Measurements from ENCODE around the gene TAOK3. TPM values are rescaled to one million over a fixed set of nuclear protein-coding genes. Genes with fewer than 3 reads are reported as not detected.

Gene TAOK3
- total and polyA plus RNA-seq, 2 of the 4 experiments (the other 2 are of a cell fraction), result 26.3 to 54.5 TPM

- intact Hi-C loops (cut with micrococcal nuclease) (loop anchor here (5.0 kb wide), 1 partner anchor 225 kb away; no protein-coding TSS in a partner anchor), in situ Hi-C loops (cut with MboI; ENCODE audit: low sequenced_read_pairs) (no loop called here), dilution Hi-C loops (cut with HindIII; ENCODE audit: low sequenced_read_pairs, unreplicated experiment) (no loop called here)
- Histone ChIP-seq H2AFZ (replicated peaks; ENCODE audit: low read length, poor library complexity) (peak overlapping the region; percentile 1), H2BK5ac (ENCODE audit: low read depth, low read length, poor library complexity, severe bottlenecking) (no peak overlapping the region), H2BK120ac (ENCODE audit: low read depth, low read length) (no peak overlapping the region), H3K4me2 (ENCODE audit: low read depth, low read length) (no peak overlapping the region; the same call in 1 of the 2 replicates), H3K9me3 (ENCODE audit: control insufficient read depth, insufficient read depth, low read length) (no peaks in the 10 kb centered on the region), H2BK15ac (ENCODE audit: low read depth, low read length) (no peak overlapping the region), H3K4ac (ENCODE audit: low read depth, low read length) (no peak overlapping the region), H2AK9ac (replicated peaks; ENCODE audit: low read depth, low read length, poor library complexity) (no peak overlapping the region), H4K20me1 (ENCODE audit: insufficient read depth, low read length) (no peaks in the 10 kb centered on the region; the same call in 1 of the 2 replicates), H4K5ac (ENCODE audit: low read depth, low read length) (no peak overlapping the region), H3K18ac (ENCODE audit: low read depth, low read length) (no peak overlapping the region), H2BK20ac (ENCODE audit: low read depth, low read length) (no peak overlapping the region), H3K9ac (ENCODE audit: low read depth, low read length) (no peak overlapping the region), H3K27me3 (ENCODE audit: control insufficient read depth, insufficient read depth, low read length) (no peaks in the 10 kb centered on the region), H3K36me3 (ENCODE audit: control insufficient read depth, insufficient read depth, low read length) (no peaks in the 10 kb centered on the region), H3K14ac (replicated peaks; ENCODE audit: low read depth, low read length) (no peak overlapping the region), H4K8ac (ENCODE audit: low read depth in 2 of 2, low read length in 2 of 2) (no peak overlapping the region), H2AK5ac (ENCODE audit: low read depth, low read length) (no peak overlapping the region), H3K56ac (ENCODE audit: extremely low read depth, insufficient read depth, low read length) (no peak overlapping the region), H3K4me1 (ENCODE audit: control insufficient read depth, insufficient read depth, low read length) (0 out of 2 replicates have a peak, but pooled peaks cover 2% of the 10 kb centered on the region), H3K23ac (ENCODE audit: low read depth, low read length) (peak overlapping the region; percentile 31; the same call in 1 of the 2 replicates), H3K27ac (ENCODE audit: insufficient read depth, low read length) (no peak overlapping the region), H4K91ac (ENCODE audit: insufficient read depth, low read depth, low read length) (no peak overlapping the region), H3K9me1 (ENCODE audit: insufficient read depth, low read length) (no peaks in the 10 kb centered on the region), H3K79me1 (ENCODE audit: low read depth in 1 of 2, low read length in 2 of 2) (peaks cover 0 to 16% of the 10 kb centered on the region in 2 experiments; a peak in 1 of 4 replicates), H3K4me3 (ENCODE audit: insufficient read depth, low read depth, low read length) (no peak overlapping the region; the same call in 1 of the 2 replicates)
- WGBS, 2 experiments (ENCODE audit: extremely low coverage in 2 of 2, insufficient read length in 1 of 2), result no CpG with 5 or more reads among the region's 5 CpGs
- no TSS peak for BruUV-seq (replicated peaks)
- TF ChIP-seq, protein P1, sequence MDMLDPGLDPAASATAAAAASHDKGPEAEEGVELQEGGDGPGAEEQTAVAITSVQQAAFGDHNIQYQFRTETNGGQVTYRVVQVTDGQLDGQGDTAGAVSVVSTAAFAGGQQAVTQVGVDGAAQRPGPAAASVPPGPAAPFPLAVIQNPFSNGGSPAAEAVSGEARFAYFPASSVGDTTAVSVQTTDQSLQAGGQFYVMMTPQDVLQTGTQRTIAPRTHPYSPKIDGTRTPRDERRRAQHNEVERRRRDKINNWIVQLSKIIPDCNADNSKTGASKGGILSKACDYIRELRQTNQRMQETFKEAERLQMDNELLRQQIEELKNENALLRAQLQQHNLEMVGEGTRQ (IDR thresholded peaks at IDR 0.05; ENCODE audit: low read depth, low read length), result no peak
- TF ChIP-seq CEBPB (IDR thresholded peaks at IDR 0.05; ENCODE audit: low read depth, low read length), result no peak
- no peak for TF ChIP-seq MAFK (IDR thresholded peaks at IDR 0.05; ENCODE audit: low read depth, low read length)
- no peak for TF ChIP-seq NFE2L2 (IDR thresholded peaks at IDR 0.05; ENCODE audit: low read depth, low read length)
- no peak for TF ChIP-seq MAZ (IDR thresholded peaks at IDR 0.05; ENCODE audit: borderline replicate concordance, low read depth, low read length)
- no peak for TF ChIP-seq POLR2A (IDR thresholded peaks at IDR 0.05; ENCODE audit: low read depth, low read length)
- no peak for TF ChIP-seq SMC3 (IDR thresholded peaks at IDR 0.05; ENCODE audit: low read depth, low read length)
- no peak for TF ChIP-seq RCOR1 (IDR thresholded peaks at IDR 0.05; ENCODE audit: insufficient replicate concordance, low read length)
- TF ChIP-seq MXI1 (IDR thresholded peaks at IDR 0.05; ENCODE audit: borderline replicate concordance, low read depth, low read length), result no peak
- no peak for TF ChIP-seq ELK1 (IDR thresholded peaks at IDR 0.05; ENCODE audit: borderline replicate concordance, low read depth, low read length)
- TF ChIP-seq, protein P2, sequence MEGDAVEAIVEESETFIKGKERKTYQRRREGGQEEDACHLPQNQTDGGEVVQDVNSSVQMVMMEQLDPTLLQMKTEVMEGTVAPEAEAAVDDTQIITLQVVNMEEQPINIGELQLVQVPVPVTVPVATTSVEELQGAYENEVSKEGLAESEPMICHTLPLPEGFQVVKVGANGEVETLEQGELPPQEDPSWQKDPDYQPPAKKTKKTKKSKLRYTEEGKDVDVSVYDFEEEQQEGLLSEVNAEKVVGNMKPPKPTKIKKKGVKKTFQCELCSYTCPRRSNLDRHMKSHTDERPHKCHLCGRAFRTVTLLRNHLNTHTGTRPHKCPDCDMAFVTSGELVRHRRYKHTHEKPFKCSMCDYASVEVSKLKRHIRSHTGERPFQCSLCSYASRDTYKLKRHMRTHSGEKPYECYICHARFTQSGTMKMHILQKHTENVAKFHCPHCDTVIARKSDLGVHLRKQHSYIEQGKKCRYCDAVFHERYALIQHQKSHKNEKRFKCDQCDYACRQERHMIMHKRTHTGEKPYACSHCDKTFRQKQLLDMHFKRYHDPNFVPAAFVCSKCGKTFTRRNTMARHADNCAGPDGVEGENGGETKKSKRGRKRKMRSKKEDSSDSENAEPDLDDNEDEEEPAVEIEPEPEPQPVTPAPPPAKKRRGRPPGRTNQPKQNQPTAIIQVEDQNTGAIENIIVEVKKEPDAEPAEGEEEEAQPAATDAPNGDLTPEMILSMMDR (conservative IDR thresholded peaks at IDR 0.05; ENCODE audit: low read depth, low read length), result no peak
- TF ChIP-seq RFX5 (IDR thresholded peaks at IDR 0.05; ENCODE audit: low read depth, low read length), result no peak
- no peak for TF ChIP-seq BHLHE40 (IDR thresholded peaks at IDR 0.05; ENCODE audit: low read depth, low read length)
- TF ChIP-seq RAD21 (IDR thresholded peaks at IDR 0.05; ENCODE audit: low read length), result no peak
- no peak for TF ChIP-seq CHD1 (IDR thresholded peaks at IDR 0.05; ENCODE audit: low read depth, low read length)
- TF ChIP-seq FOS (IDR thresholded peaks at IDR 0.05; ENCODE audit: low read depth, low read length), result no peak
- POLR2A ChIA-PET (ENCODE audit: unreplicated experiment), result no interaction called here
- DNase-seq, result no peak
- ATAC-seq (ENCODE audit: low read depth), result no peak
- CTCF ChIA-PET, result no interaction called here
Measured at GRCh38 chr12:118102609-118103008, 270.1 kb downstream of the TAOK3 start.
